Activated CD4-positive, alpha-beta T cell treated with anti-CD3 and anti-CD28 coated beads, Interleukin-2, amount 10 ng/mL, durations not matched to agents 7 days and 5 days (primary cell): ENCODE measurements around the gene CAMK1. TPM values are rescaled to one million over a fixed set of nuclear protein-coding genes. Genes with fewer than 3 reads are reported as not detected.

ENCODE experiments used
- CTCF ChIA-PET: fragments of 350-600 bp; sonication (Branson Sonifier 250); formaldehyde crosslinking; loops from one replicate; lab custom pipeline; 2021; ENCODE audit warnings: antibody characterized with exemption; lab: Charles Lee
- POLR2A ChIA-PET: fragments of 350-600 bp; sonication (Branson Sonifier 250); formaldehyde crosslinking; loops from one replicate; lab custom pipeline; 2021; ENCODE audit warnings: antibody characterized with exemption; lab: Charles Lee
- DNase-seq: peaks from one replicate; pipeline ENCODE4 v3.0.0-alpha.2; 2020
- H3K27ac Mint-ChIP-seq: one replicate; pipeline ENCODE4 v1.8.0; 2021; ENCODE audit warnings: mild to moderate bottlenecking, moderate library complexity, mixed read lengths
- H3K27me3 Mint-ChIP-seq: one replicate; pipeline ENCODE4 v1.8.0; 2021; ENCODE audit warnings: mixed read lengths
- H3K36me3 Mint-ChIP-seq: one replicate; pipeline ENCODE4 v1.8.0; 2021; ENCODE audit warnings: low read depth, mixed read lengths
- H3K4me1 Mint-ChIP-seq: one replicate; pipeline ENCODE4 v1.8.0; 2021; ENCODE audit warnings: mixed read lengths
- H3K4me3 Mint-ChIP-seq: one replicate; pipeline ENCODE4 v1.8.0; 2021; ENCODE audit warnings: mild to moderate bottlenecking, moderate library complexity, mixed read lengths
- H3K9me3 Mint-ChIP-seq: one replicate; pipeline ENCODE4 v1.8.0; 2021; ENCODE audit warnings: mixed read lengths
- total RNA-seq, 2 experiments: library from RNA; stranded (reverse); gene quantifications; one replicate each; pipeline ENCODE4 v1.2.3, GENCODE V29; 2021

The CAMK1 gene
- total RNA-seq, 2 experiments from 2014 or later, result 18.8 to 19.0 TPM

DNA sequence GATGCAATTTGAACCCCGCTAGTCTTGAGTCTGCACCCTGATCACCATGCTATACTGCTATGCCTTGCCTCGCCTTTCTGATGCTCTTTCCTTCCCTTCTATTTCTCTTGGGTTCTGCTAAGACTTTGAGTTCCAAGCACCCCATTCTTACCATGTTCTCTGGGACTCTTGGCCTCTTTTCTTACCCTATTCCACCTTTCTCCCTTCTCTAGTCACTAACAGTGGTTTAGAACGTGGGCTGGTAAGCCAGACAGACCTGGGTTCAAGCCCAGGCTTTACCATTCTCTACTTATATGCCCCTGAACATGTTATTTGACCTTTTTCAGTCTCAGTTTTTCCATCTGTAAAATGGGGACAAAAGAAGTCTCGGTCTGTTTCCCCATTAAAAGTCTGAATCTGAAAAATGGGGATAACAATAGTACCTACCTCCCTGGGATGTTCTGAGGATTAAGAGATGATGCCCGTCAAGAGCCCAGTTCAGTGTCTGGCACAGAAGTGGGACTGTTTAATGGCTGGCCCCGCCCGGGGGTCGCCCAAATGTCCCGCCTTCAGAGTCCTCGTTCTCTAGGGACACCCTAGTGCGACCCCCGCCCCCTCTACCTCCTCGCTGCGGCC lies 22.1 kb upstream of the CAMK1 start:
- Mint-ChIP-seq H3K27me3 (no peaks in the 10 kb centered on the region), H3K4me3 (peak overlapping the region; percentile 98), H3K9me3 (no peaks in the 10 kb centered on the region), H3K36me3 (peaks cover 62% of the 10 kb centered on the region), H3K27ac (peak overlapping the region; percentile 100), H3K4me1 (peaks cover 67% of the 10 kb centered on the region)
- no peak for DNase-seq
- ChIA-PET CTCF (interaction anchor here (0.8 to 2.4 kb wide), 10 partner anchors 8 to 141 kb away, joined by 3 to 7 read pairs (median 4); partner anchors contain the start of genes CRELD1 and OGG1), POLR2A (interaction anchor here (1.7 kb wide), 1 partner anchor 59 kb away, joined by 3 read pairs; no protein-coding TSS in a partner anchor)

DNA sequence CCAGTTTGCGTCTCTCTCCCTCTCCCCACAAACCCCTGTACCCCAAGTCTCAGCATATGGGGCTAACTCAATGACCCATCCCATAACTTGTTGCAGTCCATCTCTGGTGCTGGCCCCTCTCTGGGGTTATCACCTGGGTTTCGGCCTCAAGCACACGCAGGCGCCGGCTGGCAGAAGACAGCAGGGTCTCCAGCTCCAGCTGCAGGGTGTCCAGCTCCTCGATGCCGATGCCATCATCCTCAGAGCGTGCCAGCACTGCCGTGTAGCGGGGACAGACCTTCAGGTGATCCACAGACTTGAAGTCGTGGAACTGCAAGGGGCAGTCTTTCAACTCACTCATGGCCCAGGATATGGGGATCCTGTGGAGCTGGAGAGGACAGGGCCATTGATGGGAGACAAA lies 21.4 kb upstream of the CAMK1 start:
- CTCF ChIA-PET, result interaction anchor here (0.9 to 2.1 kb wide), 6 partner anchors 10 to 142 kb away, joined by 3 to 7 read pairs (median 4); partner anchors contain the start of gene CRELD1
- DNase-seq, result no peak
- POLR2A ChIA-PET, result no interaction called here
- Mint-ChIP-seq H3K27me3 (no peaks in the 10 kb centered on the region), H3K36me3 (peaks cover 67% of the 10 kb centered on the region), H3K9me3 (no peaks in the 10 kb centered on the region), H3K4me3 (peak overlapping the region; percentile 98), H3K4me1 (peaks cover 70% of the 10 kb centered on the region), H3K27ac (peak overlapping the region; percentile 100)

DNA sequence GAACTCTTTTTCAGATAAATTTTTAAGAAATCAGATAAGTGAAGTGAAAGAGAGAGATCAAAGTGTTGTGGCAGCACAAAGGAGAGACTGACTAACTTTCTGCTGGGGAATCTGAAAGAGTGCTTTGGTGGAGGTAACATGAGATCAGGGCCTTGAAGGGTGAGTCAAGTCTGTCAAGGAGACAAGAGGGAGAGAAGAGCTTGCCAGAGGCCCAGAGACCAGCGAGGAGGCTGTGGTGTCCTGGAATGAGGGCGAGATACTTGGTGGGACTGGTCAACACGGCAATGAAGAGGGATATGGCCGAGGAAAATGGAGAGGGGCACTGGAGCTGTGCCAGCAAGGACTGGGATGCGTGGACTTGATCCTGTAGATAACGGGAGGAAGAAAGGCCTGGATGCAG lies 18.0 kb upstream of the CAMK1 start:
- CTCF ChIA-PET, result interaction anchor here (0.9 kb wide), 1 partner anchor 11 kb away, joined by 3 read pairs; no protein-coding TSS in a partner anchor
- DNase-seq, result no peak

DNA sequence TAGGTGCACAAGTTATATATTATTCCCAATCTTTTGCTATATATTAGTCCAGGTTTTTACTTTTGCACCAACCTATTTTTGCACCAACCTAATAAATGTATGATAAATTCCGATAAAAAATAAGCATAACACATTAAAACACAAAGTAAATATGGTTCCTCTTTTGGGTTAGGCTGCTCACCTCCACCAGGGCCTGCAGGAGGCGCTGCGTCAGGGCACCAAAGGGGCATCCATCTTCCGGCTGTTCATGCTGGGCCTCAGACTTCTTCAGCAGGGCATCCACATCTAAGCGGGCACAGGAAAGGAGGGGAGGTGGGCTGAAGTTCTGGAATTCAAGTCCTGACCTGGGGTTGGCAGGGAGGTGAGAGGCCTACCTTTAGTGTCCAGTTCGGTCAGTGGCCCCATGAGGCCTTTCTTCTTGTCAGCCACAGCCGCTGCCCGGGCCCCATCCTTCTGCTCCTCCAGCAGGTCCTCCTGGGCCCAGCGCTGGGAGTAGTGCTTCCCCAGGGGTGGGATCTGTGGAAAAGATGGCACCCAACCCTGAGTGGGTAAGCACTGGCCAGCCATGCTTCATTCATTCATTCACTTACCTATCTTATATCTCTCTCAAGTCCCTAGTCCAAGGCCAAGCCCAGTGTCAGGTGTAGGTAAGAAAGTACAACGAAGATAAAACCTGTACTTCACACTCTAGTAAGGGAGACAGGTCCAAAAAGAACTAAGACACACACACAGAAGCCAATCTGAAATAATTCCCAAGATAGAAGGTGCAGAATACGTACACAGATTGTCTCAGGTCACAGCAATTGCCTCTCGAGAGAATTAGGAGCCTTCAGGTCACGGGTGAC lies 17.3 kb upstream of the CAMK1 start:
- no peaks in the 10 kb centered on the region for H3K9me3 Mint-ChIP-seq
- peak overlapping the region; percentile 68 for H3K27ac Mint-ChIP-seq
- DNase-seq, result no peak
- no peak overlapping the region for H3K4me3 Mint-ChIP-seq
- peaks cover 67% of the 10 kb centered on the region for H3K36me3 Mint-ChIP-seq
- ChIA-PET CTCF (interaction anchor here (2.8 kb wide), 1 partner anchor 11 kb away, joined by 6 read pairs; no protein-coding TSS in a partner anchor), POLR2A (no interaction called here)
- peaks cover 62% of the 10 kb centered on the region for H3K4me1 Mint-ChIP-seq
- no peaks in the 10 kb centered on the region for H3K27me3 Mint-ChIP-seq

More for the DNA sequence above, 18.0 kb upstream of the CAMK1 start:
- Mint-ChIP-seq H3K27me3 (no peaks in the 10 kb centered on the region), H3K4me1 (peaks cover 55% of the 10 kb centered on the region), H3K9me3 (no peaks in the 10 kb centered on the region), H3K4me3 (no peak overlapping the region), H3K27ac (peak overlapping the region; percentile 68), H3K36me3 (peaks cover 61% of the 10 kb centered on the region)
- POLR2A ChIA-PET, result no interaction called here

- H3K36me3 Mint-ChIP-seq, result peaks cover 67% of the 10 kb centered on the region
- no peak for DNase-seq
- POLR2A ChIA-PET, result no interaction called here
- CTCF ChIA-PET, result interaction anchor here (0.8 to 2.8 kb wide), 3 partner anchors 10 to 51 kb away, joined by 3 to 6 read pairs (median 3); no protein-coding TSS in a partner anchor
- no peaks in the 10 kb centered on the region for H3K27me3 Mint-ChIP-seq
- H3K4me1 Mint-ChIP-seq, result peaks cover 59% of the 10 kb centered on the region
- H3K27ac Mint-ChIP-seq, result no peak overlapping the region
- no peaks in the 10 kb centered on the region for H3K9me3 Mint-ChIP-seq
- H3K4me3 Mint-ChIP-seq, result no peak overlapping the region
Measured at GRCh38 chr3:9786209-9786739, 16.5 kb upstream of the CAMK1 start.

DNA sequence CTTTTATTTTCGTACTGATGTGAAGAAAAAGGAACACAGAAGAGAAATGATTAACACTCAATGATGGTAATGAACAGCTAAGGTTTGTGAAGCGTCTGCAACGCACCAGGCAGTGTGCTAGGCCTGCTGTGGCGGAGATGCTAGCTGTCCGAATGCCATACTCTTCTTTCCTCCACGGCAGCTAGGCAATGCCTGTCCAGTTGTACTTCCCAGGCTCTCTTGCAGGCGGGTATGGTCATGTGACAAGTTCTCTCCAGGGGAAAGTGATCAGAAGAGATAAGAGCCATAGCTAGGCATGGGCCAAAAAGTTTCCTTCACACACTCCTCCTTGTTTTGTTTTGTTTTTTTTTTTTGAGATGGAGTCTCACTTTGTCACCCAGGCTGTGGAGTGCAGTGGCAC lies 15.9 kb upstream of the CAMK1 start:
- Mint-ChIP-seq H3K36me3 (peaks cover 71% of the 10 kb centered on the region), H3K27ac (no peak overlapping the region), H3K4me3 (no peak overlapping the region), H3K4me1 (peaks cover 58% of the 10 kb centered on the region), H3K27me3 (no peaks in the 10 kb centered on the region), H3K9me3 (no peaks in the 10 kb centered on the region)
- ChIA-PET POLR2A (no interaction called here), CTCF (interaction anchor here (0.8 to 2.8 kb wide), 3 partner anchors 10 to 50 kb away, joined by 3 to 6 read pairs (median 3); no protein-coding TSS in a partner anchor)
- DNase-seq, result no peak

- peaks cover 58% of the 10 kb centered on the region for H3K4me1 Mint-ChIP-seq
- H3K27ac Mint-ChIP-seq, result no peak overlapping the region
- ChIA-PET CTCF (interaction anchor here (2.8 kb wide), 1 partner anchor 9 kb away, joined by 6 read pairs; no protein-coding TSS in a partner anchor), POLR2A (no interaction called here)
- H3K9me3 Mint-ChIP-seq, result no peaks in the 10 kb centered on the region
- no peaks in the 10 kb centered on the region for H3K27me3 Mint-ChIP-seq
- DNase-seq, result no peak
- no peak overlapping the region for H3K4me3 Mint-ChIP-seq
- H3K36me3 Mint-ChIP-seq, result peaks cover 70% of the 10 kb centered on the region
Measured at GRCh38 chr3:9784965-9785364, 15.2 kb upstream of the CAMK1 start.

GRCh38 chr3:9783954-9784353 lies 14.2 kb upstream of the CAMK1 start:
- H3K4me3 Mint-ChIP-seq, result no peak overlapping the region
- H3K4me1 Mint-ChIP-seq, result peaks cover 58% of the 10 kb centered on the region
- H3K9me3 Mint-ChIP-seq, result no peaks in the 10 kb centered on the region
- peaks cover 67% of the 10 kb centered on the region for H3K36me3 Mint-ChIP-seq
- CTCF ChIA-PET, result interaction anchor here (1.3 kb wide), 1 partner anchor 9 kb away, joined by 5 read pairs; the partner anchor contains the start of genes ARPC4 and TADA3
- no peak overlapping the region for H3K27ac Mint-ChIP-seq
- no peaks in the 10 kb centered on the region for H3K27me3 Mint-ChIP-seq
- POLR2A ChIA-PET, result no interaction called here
- DNase-seq, result no peak

GRCh38 chr3:9782770-9783169 lies 13.0 kb upstream of the CAMK1 start:
- Mint-ChIP-seq H3K4me3 (no peak overlapping the region), H3K36me3 (peaks cover 65% of the 10 kb centered on the region), H3K27me3 (no peaks in the 10 kb centered on the region), H3K9me3 (no peaks in the 10 kb centered on the region), H3K4me1 (peaks cover 64% of the 10 kb centered on the region), H3K27ac (no peak overlapping the region)
- POLR2A ChIA-PET, result no interaction called here
- no peak for DNase-seq
- CTCF ChIA-PET, result interaction anchor here (0.6 to 1.2 kb wide), 5 partner anchors 16 to 294 kb away, joined by 3 to 4 read pairs (median 3); partner anchors contain the start of gene EMC3

GRCh38 chr3:9781978-9782603 lies 12.3 kb upstream of the CAMK1 start:
- Mint-ChIP-seq H3K4me1 (peaks cover 60% of the 10 kb centered on the region), H3K4me3 (no peak overlapping the region), H3K9me3 (no peaks in the 10 kb centered on the region), H3K27ac (peak overlapping the region; percentile 63), H3K27me3 (no peaks in the 10 kb centered on the region), H3K36me3 (peaks cover 60% of the 10 kb centered on the region)
- ChIA-PET CTCF (interaction anchor here (0.6 to 1.8 kb wide), 6 partner anchors 9 to 205 kb away, joined by 3 to 4 read pairs (median 3); partner anchors contain the start of gene EMC3), POLR2A (no interaction called here)
- DNase-seq, result no peak

- ChIA-PET POLR2A (no interaction called here), CTCF (interaction anchor here (0.7 to 1.8 kb wide), 4 partner anchors 10 to 51 kb away, joined by 3 read pairs; no protein-coding TSS in a partner anchor)
- Mint-ChIP-seq H3K27me3 (no peaks in the 10 kb centered on the region), H3K9me3 (no peaks in the 10 kb centered on the region), H3K4me1 (peaks cover 58% of the 10 kb centered on the region), H3K27ac (peak overlapping the region; percentile 6), H3K36me3 (peaks cover 56% of the 10 kb centered on the region), H3K4me3 (no peak overlapping the region)
- no peak for DNase-seq
Measured at GRCh38 chr3:9781551-9781950, 11.8 kb upstream of the CAMK1 start.

- no peaks in the 10 kb centered on the region for H3K27me3 Mint-ChIP-seq
- peaks cover 54% of the 10 kb centered on the region for H3K4me1 Mint-ChIP-seq
- DNase-seq, result no peak
- H3K27ac Mint-ChIP-seq, result peak overlapping the region; percentile 91
- peaks cover 51% of the 10 kb centered on the region for H3K36me3 Mint-ChIP-seq
- H3K9me3 Mint-ChIP-seq, result no peaks in the 10 kb centered on the region
- POLR2A ChIA-PET, result no interaction called here
- H3K4me3 Mint-ChIP-seq, result no peak overlapping the region
- CTCF ChIA-PET, result interaction anchor here (0.6 to 1.8 kb wide), 4 partner anchors 9 to 50 kb away, joined by 3 to 5 read pairs (median 4); no protein-coding TSS in a partner anchor
Measured at GRCh38 chr3:9780910-9781309, 11.2 kb upstream of the CAMK1 start.
